GM21360 (cell line): Measurements from ENCODE around the gene FOXN3.

Experiments used
- ATAC-seq: cut with Tn5 transposase; IDR thresholded peaks from one replicate; pipeline ENCODE4 v1.9.1; 2021; ENCODE audit warnings: mild to moderate bottlenecking, moderate library complexity; ENCODE audit not compliant: unreplicated experiment

The FOXN3 gene

GRCh38 chr14:89366864-89367778, 49.9 kb downstream of the FOXN3 start:
- ATAC-seq: no peak

DNA sequence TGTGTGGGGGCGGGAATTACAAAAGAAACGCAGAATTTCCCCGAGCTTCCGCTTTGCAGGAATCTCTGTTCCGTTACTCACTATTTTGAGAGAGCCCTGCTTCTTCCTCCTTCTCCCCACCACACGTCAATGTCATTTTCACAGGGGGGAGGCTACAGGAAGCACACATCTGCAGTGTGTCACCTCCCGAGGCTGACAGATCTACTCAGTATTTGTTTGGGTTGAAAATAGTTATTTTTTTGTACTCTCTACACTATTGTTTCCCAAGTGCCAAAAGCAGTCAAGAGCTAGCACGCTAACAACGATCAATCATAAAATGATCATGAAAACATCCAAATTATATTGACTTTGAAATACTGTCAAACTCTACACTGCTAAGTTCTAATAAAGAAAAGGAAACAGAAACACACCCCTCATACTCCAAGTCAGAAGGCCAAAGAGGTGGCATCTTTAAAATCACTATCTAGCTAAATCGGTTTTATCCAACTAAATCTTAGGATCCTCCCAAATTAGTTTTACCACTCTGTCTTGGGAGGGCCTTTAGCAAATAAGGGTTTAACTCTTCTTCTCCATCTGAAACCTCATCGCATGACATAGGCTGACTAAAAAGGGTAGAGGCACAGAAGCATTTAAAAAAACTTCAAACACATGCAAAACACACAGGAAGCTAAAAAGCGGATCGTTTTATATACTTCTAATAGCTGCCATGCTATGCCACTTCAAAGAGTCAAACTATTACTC, 51.8 kb downstream of the FOXN3 start:
- peak; percentile 89 for ATAC-seq

DNA sequence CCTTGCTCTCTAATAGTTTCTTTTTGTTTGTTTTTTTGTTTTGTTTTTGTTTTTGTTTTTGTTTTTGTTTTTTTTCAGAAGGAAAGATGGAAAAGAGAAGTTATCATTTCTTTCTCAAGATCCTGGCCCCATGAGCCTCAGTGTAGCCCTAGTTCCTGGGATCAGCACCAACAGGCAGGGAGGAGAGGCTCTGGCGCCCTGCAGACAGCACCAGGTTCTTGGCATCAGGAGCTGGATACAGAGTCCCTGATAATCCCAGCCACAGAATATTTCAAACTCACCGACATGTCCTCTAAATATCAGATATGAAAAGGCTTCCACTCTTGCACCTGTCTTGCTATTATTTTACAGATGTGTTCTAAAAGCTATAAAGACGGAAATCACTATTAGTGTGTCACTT, 52.7 kb downstream of the FOXN3 start:
- no peak for ATAC-seq

DNA sequence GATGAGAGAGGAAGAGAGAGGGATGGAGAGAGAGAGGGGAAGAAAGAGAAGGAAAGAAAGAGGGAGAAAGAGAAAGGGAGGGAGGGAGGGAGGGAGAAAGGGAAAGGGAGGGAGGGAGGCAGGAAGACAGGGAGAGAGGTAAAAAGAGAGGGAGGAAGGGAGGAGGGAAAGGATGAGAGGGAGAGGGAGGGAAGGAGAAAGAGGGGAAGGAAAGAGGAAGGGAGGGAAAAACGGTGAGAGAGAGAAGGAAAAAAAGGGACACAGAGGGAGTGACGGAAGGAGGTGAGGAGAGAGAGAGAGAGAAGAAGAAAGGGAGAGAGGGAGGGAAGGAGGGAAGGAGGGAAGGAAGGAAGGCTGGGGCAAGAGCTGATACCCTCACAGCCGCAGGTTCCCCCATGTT, 56.8 kb downstream of the FOXN3 start:
- no peak for ATAC-seq

DNA sequence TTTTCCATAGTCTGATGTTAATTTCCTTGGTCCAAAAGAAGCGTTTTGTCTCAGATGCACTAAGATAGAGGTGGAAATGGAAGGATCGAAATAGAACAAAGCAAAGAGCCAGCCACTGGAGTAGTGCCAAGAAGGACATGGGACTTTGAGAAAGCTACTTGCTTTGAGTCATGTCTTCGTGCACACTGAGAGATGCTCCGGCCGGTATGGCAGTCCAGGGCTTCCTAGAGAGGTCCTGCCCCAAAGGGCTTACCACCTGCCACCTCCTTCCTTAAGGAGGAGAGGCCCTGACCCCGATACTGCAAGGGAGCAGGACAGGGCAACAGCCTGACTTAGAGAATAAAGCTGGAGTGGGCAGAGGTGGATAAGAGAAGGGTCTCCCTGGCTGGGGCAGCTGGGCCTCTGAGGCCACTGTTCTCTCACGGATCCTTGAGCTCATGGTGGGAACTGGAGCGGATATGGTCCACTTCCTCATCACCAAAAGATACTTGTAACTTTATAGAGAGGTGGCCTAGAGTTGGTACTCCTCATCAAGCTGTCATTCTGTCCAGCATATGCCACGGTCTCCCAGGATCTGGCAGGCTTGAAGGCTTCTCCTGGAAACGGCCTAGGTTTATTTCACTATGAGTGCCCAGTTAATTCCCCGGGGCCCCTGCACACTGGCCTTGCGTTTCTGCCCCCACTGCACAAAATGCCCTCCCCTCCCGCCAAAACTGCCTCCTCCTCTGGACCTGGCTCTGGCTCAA, 57.4 kb downstream of the FOXN3 start:
- no peak for ATAC-seq

GRCh38 chr14:89357655-89358297, 59.3 kb downstream of the FOXN3 start:
- no peak for ATAC-seq

GRCh38 chr14:89356927-89357326, 60.1 kb downstream of the FOXN3 start:
- ATAC-seq: no peak

DNA sequence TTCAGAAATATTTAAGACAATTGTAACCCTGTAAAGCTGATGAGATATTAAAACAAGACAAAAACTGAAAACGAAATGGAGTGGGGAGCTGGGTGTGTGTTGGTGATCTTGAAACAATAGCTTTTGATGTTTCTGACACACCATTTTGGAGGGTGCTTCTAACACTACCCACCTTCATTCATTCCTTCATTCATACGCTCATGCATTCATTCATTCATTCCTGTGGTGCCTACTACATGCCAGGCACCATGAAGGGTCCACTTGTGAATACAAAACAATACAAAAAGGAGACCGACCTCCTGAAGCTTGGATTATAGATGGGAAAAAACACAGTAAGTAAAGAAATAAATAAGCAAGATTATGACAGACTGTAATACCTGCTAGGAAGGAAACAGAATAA, 60.5 kb downstream of the FOXN3 start:
- no peak for ATAC-seq

DNA sequence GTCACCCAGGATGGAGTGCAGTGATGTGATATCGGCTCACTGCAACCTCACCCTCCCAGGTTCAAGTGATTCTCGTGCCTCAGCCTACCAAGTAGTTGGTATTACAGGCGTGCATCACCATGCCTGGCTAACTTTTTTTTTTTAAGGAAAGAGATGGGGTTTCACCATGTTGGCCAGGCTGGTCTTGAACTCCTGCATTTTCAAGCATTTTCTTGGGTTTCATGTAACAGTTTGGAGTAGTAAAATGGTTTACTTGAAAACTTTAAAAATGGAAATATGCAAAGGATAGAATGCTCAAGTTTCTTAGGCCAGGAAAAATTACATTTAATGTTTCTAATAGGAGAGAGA, 63.3 kb downstream of the FOXN3 start:
- no peak for ATAC-seq

DNA sequence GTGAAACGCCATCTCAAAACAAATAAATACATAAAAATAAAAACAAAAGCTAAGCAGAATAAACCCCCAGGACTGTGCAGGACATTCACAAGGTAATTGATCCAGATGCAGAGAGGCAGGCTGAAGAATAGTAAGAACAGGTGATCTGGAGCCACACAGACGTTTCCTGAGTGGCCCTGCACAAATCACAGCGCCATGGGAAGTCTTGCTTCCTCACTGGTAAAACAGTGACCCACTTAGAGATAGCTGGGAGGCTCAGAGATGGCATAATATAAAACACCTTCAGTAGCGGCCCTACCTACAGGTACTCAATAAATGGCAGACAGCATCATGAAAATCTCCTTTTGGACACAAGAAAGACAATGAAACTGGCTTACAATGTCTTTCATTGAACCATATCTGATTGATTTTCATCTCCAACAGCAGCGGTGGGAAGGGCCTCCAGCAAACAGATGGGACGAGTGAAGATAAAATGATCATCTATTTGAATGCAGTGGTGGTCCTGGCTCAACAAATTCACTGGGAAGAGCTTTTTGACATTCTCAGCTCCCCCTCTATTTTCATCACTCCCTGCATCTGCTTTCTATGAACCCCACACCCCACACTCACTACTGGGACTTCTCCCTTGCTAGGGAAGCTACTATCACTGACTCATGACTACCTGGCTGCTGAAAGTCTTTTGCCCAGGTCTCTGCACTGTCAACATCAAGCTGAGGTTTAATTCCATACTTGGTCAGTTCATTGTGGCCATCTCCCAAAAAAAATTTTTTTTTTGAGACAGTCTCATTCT, 63.9 kb downstream of the FOXN3 start:
- no peak for ATAC-seq

- peak; percentile 63 for ATAC-seq
These were observed 65.3 kb downstream of the FOXN3 start for GRCh38 chr14:89351516-89352404.

DNA sequence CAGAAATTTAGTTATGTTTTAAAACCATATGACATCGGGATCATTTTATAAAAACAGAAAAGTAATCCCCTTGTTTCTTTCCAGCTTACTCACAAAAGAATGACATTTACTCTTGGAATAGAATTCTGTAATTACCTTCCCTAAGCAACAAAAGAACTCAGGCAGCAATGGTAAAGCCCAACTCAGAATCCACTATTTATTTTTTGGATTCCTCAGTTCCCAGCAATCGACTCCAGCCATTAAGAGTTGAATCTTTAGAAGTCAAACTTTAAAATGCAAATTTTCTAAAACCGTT, 65.9 kb downstream of the FOXN3 start:
- no peak for ATAC-seq

DNA sequence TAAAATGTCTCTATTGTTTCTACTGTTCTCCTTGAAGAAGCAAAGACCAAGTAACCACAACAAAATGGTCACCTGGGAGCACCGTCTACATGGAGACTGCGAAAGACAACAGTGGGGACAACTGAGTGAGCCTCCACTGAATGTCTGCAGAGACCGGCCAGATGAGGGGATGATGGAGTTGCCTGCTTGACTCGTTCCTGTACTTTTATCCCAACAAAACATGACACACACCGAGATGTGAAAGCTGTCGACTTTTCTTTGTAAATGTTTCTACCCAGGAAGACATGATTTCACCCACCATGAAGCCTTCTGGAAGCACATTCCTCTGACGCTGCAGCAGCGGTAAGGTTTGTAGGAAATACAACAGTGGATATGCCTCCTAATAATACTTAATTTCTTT, 66.9 kb downstream of the FOXN3 start:
- no peak for ATAC-seq

DNA sequence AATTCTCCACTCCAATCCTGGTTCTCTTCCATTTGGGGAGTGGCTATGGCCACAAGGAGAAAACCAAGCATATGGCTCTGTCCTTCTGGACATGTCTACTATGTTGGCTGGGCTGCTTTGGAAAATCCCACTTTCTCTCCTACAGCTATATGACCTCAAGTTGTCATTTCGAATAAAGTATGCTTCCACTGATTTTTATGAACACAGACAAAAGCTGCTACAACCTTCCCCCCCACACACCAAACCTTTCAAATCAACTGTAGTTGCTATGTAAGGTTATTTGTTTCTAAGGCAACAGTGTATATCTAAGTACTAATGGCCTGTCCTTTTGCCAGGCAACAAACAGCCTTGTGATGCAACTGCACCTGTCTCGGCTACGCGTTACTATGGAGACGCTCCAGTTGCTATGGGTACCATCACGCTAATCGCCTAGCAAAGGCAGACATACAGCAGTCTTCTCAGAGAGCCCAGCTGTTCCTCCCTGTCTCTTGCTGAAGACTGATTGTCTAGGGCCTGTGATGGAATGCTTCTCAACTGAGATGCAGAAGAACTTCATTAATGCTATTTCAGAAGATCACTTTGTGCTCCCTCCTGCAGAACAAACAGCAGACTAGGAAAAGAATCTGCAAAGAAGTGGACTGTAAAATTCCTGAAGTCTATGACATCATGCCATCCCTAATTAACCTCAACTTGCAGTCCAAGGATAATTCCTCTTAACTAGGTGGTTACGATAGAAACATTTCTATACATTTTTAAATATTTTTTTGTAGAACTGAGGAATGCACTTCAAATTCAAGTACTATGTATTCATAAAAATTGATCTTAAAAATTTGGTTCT, 67.6 kb downstream of the FOXN3 start:
- no peak for ATAC-seq

- no peak for ATAC-seq
These were observed 68.3 kb downstream of the FOXN3 start for GRCh38 chr14:89348722-89349121.

DNA sequence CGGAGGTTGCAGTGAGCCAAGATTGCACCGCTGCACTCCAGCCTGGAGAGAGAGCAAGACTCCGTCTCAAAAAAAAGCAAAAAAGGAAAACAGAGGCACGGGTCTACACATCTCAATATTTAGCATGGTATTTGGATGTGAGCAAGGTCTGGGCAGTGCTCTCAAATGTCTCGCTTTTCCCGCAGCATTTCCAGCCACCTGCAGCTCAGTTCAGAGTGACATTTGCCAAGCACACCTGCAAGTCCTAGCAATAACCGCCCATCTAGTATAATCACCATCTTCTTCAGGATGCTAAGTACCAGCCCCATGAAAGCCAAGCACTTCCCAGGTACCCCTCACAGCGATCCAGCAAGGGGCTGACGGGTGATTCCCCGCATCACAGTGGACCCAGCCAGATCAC, 69.1 kb downstream of the FOXN3 start:
- ATAC-seq: no peak

- no peak for ATAC-seq
These were observed 72.1 kb downstream of the FOXN3 start for GRCh38 chr14:89344920-89345254.

GRCh38 chr14:89343356-89343755, 73.7 kb downstream of the FOXN3 start:
- no peak for ATAC-seq

DNA sequence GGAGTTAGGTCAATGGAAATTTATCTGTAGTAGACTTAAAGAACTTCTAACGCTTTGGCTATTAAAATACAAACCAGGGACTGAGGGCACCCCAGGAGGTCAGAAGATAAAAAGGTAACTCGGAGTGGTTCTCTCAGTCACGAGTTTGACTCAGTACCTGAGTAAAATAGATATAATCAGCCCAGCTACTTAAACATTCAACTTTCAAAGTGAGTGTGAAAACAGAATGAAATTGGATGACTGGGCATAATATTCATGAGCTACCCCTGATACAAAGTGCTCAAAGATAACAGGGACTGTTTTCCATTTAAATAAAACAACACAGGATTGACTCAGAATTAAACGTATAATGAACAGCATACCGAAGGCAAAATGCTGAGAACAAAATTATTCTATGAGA, 75.0 kb downstream of the FOXN3 start:
- ATAC-seq: no peak
